ENCODE data around the gene NRDC. TPM values are rescaled to one million over a fixed set of nuclear protein-coding genes. Genes with fewer than 3 reads are reported as not detected.

Gene NRDC
- total and polyA plus RNA-seq, 2 of the 8 experiments (the other 6 are each of a cell fraction or from before 2014, with no cell fraction given): 70.2 to 182 TPM

DNA sequence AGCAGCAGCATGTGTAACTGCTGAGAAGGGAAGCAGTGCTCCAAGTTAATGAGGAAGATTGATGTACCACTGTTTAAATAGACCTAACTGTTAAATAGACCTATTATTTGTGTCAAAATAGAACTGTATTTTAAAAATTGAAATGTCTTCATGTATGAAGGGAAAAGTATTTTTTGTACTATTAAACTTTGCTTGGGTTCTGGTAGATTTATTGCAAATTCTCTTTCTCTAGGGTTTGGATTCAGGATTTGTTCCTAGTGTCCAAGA is 133.3 kb downstream of the NRDC start:
- Histone ChIP-seq H3K36me3 (ENCODE audit: control insufficient read depth in 2 of 4, insufficient read depth in 4 of 4, low read length in 3 of 4) (no peaks in the 10 kb centered on the region; a peak in 1 of 8 replicates), H3K9ac (replicated peaks in 1 of 4; ENCODE audit: extremely low read depth in 1 of 4, low read depth in 3 of 4, low read length in 3 of 4) (no peak overlapping the region), H3K4me2 (ENCODE audit: insufficient read depth in 1 of 2, low read depth in 2 of 2, low read length in 2 of 2) (no peak overlapping the region), H3K23me2 (ENCODE audit: low read depth, low read length) (no peaks in the 10 kb centered on the region; the same call in 1 of the 2 replicates), H3K27ac (ENCODE audit: low read depth, low read length) (no peak overlapping the region), H3K56ac (replicated peaks; ENCODE audit: insufficient read length, low read depth, low read length) (no peak overlapping the region), H4K91ac (replicated peaks; ENCODE audit: insufficient read length, low read length) (no peak overlapping the region), H3K79me1 (ENCODE audit: low read depth, low read length) (no peaks in the 10 kb centered on the region; the same call in 1 of the 2 replicates), H3K18ac (ENCODE audit: extremely low read depth, low read length) (no peak overlapping the region), H3K4ac (replicated peaks; ENCODE audit: insufficient read length, low read depth, low read length) (no peak overlapping the region), H3K4me3 (ENCODE audit: extremely low read depth in 1 of 4, insufficient read depth in 2 of 4, low read depth in 3 of 4, low read length in 4 of 4) (no peak overlapping the region), H4K20me1 (replicated peaks in 1 of 2; ENCODE audit: control insufficient read depth in 1 of 2, insufficient read depth in 2 of 2, low read length in 2 of 2) (no peaks in the 10 kb centered on the region), H2BK12ac (ENCODE audit: low read depth, low read length) (no peak overlapping the region), H4K8ac (ENCODE audit: extremely low read depth, insufficient read depth, low read length) (no peak overlapping the region), H3K27me3 (replicated peaks in 1 of 4; ENCODE audit: control insufficient read depth in 3 of 4, extremely low read depth in 1 of 4, insufficient read depth in 3 of 4, low read length in 3 of 4) (no peaks in the 10 kb centered on the region), H3K9me3 (ENCODE audit: insufficient read depth in 2 of 2, low read depth in 1 of 2, low read length in 1 of 2) (no peaks in the 10 kb centered on the region), H2BK5ac (ENCODE audit: low read depth, low read length) (no peak overlapping the region), H2BK120ac (replicated peaks; ENCODE audit: low read depth, low read length) (no peak overlapping the region), H2AK5ac (ENCODE audit: low read depth, low read length) (no peak overlapping the region), H3K4me1 (replicated peaks in 1 of 4; ENCODE audit: control insufficient read depth in 3 of 4, insufficient read depth in 4 of 4, low read length in 3 of 4) (no peaks in the 10 kb centered on the region; a peak in 1 of 7 replicates), H4K5ac (ENCODE audit: insufficient read length, low read depth, low read length) (no peak overlapping the region), H3K23ac (ENCODE audit: insufficient read length) (no peak overlapping the region), H3K79me2 (ENCODE audit: control insufficient read depth in 1 of 2, insufficient read depth in 2 of 2, low read length in 2 of 2) (peaks cover 0 to 3% of the 10 kb centered on the region in 2 experiments; a peak in 1 of 4 replicates), H2BK15ac (ENCODE audit: low read length) (no peak overlapping the region), H3K14ac (ENCODE audit: insufficient read length) (no peak overlapping the region), H2BK20ac (ENCODE audit: low read length) (no peak overlapping the region), H2AFZ (ENCODE audit: low read length) (no peak overlapping the region)
- ChIA-PET CTCF (ENCODE audit: partially characterized antibody) (interaction anchor here (0.9 to 1.2 kb wide), 2 partner anchors 14 to 100 kb away, joined by 3 to 4 read pairs; no protein-coding TSS in a partner anchor), POLR2A (ENCODE audit: partially characterized antibody) (no interaction called here)
- FAIRE-seq (no peak), DNase-seq (ENCODE audit: low read depth in 1 of 2, low spot score in 2 of 2) (no peak)
- TF ChIP-seq KDM5A (IDR thresholded peaks at IDR 0.05; ENCODE audit: low read length) (no peak), MAFK (IDR thresholded peaks at IDR 0.05; ENCODE audit: low read depth, low read length) (no peak), TCF12 (IDR thresholded peaks at IDR 0.05; ENCODE audit: low read depth, low read length) (no peak), TAF7 (optimal IDR thresholded peaks at IDR 0.05; ENCODE audit: borderline replicate concordance, low read depth, low read length) (no peak)
- TF ChIP-seq, protein P1, sequence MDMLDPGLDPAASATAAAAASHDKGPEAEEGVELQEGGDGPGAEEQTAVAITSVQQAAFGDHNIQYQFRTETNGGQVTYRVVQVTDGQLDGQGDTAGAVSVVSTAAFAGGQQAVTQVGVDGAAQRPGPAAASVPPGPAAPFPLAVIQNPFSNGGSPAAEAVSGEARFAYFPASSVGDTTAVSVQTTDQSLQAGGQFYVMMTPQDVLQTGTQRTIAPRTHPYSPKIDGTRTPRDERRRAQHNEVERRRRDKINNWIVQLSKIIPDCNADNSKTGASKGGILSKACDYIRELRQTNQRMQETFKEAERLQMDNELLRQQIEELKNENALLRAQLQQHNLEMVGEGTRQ (IDR thresholded peaks at IDR 0.05; ENCODE audit: low read length): no peak

Data from H1 (cell line).